Measurements from ENCODE around the gene NOL4L. TPM values are rescaled to one million over a fixed set of nuclear protein-coding genes. Genes with fewer than 3 reads are reported as not detected.
A peak's percentile ranks its signal among the peaks of the same experiment; 100 is the strongest.

Gene NOL4L, protein sequence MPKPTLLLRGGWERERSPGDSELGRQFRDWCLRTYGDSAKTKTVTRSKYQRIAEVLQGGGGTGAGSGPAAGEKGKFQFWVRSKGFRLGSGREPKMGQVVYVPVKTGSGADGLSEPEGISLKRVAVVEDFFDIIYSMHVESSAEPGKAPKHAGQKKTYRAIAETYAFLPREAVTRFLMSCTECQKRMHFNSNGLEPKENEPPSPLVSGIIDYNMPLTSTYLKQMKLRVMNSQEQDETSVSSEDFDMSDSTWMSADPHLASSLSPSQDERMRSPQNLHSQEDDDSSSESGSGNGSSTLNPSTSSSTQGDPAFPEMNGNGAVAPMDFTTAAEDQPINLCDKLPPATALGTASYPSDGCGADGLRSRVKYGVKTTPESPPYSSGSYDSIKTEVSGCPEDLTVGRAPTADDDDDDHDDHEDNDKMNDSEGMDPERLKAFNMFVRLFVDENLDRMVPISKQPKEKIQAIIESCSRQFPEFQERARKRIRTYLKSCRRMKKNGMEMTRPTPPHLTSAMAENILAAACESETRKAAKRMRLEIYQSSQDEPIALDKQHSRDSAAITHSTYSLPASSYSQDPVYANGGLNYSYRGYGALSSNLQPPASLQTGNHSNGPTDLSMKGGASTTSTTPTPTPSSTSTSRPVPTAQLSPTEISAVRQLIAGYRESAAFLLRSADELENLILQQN
- polyA plus RNA-seq (2011; rRNA removed) (9.5 and 10.2 TPM in 2 replicates), polyA plus RNA-seq (2017; fragmentation: RNase III; extraction: RNeasy Plus Mini Kit Qiagen cat#74134 plus additional on column Dnase treatment) (11.8 to 13.8 TPM (median 11.8 TPM) in 3 replicates), polyA minus RNA-seq (2011; rRNA and poly(A)+ RNA removed) (10.0 and 15.0 TPM in 2 replicates)
- 13.2 and 16.4 TPM in 2 replicates for polyA plus RNA-seq (2012; cell fraction: cytosol; rRNA removed)
- 27.6 and 32.9 TPM in 2 replicates for polyA plus RNA-seq (2012; cell fraction: nucleus; rRNA removed)

DNA sequence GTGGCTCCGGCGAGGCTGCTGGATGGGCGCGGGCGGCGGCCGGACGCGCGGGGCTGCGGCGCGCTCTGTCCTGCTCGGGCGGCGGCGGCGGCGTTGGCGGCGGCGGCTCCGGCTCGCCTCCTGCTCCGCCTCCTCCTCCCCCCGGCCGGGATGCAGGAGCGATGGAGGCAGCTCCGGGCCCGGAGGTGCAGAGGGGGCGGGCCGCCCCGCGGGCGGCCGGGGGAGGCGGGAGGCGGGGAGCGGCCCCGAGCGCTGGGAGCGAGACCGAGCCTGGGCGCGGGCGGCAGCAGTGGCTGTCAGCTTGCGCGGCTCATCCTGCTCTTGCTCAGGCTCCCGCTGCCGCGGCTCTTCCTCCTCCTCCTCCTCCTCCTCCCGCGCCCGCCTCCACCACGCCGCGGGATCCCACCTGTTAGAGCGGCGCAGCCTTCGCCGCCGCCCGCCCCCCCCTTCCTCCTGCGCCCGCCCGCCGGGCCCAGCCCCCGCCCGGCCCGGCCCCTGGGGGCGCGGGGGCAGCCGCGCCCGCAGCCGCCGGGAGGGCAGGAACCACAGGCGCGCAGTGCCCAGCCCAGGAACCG lies at the start of gene NOL4L:
Gene NOL4L (minus strand): TSS at position 323 of the 575 bp plus-strand sequence. CDS start 443 bp downstream, outside the sequence.
- ChIA-PET CTCF (no interaction called here), POLR2A (no interaction called here)
- Histone ChIP-seq H3K27ac (peak within 1 kb of the TSS; percentile 66 to 92), H3K4me2 (peak within 1 kb of the TSS; percentile 99), H3K9me3 (no peaks in the 10 kb centered on the region), H3K4me3 (peak within 1 kb of the TSS; percentile 61), H3K4me1 (peaks cover 11% of the 10 kb centered on the region; the same call in 1 of the 3 replicates)
- ATAC-seq: peak; percentile 11 to 36; a peak in 4 of 6 replicates
- no peak for FAIRE-seq
- no CpG with 5 or more reads among the region's 80 CpGs for WGBS (ENCODE audit: missing lambda C conversion rate)
- TF ChIP-seq, protein P1, sequence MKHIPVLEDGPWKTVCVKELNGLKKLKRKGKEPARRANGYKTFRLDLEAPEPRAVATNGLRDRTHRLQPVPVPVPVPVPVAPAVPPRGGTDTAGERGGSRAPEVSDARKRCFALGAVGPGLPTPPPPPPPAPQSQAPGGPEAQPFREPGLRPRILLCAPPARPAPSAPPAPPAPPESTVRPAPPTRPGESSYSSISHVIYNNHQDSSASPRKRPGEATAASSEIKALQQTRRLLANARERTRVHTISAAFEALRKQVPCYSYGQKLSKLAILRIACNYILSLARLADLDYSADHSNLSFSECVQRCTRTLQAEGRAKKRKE (CRISPR knock-in tag; IDR thresholded peaks at IDR 0.05; ENCODE audit: low read depth): no peak
- TF ChIP-seq MYC (IDR thresholded peaks at IDR 0.05; ENCODE audit: borderline replicate concordance, low read length): no peak
- TF ChIP-seq ESRRA (IDR thresholded peaks at IDR 0.05; ENCODE audit: borderline replicate concordance, low read length): no peak
- no peak for TF ChIP-seq CBX2 (IDR thresholded peaks at IDR 0.05; ENCODE audit: borderline replicate concordance, low read depth)
- no peak for TF ChIP-seq RFX5 (IDR thresholded peaks at IDR 0.05)
- no peak for TF ChIP-seq NPAS2 (CRISPR knock-in tag; IDR thresholded peaks at IDR 0.05; ENCODE audit: borderline replicate concordance)
- no peak for TF ChIP-seq FOXS1 (CRISPR knock-in tag; IDR thresholded peaks at IDR 0.05)
- TF ChIP-seq HEYL (CRISPR knock-in tag; IDR thresholded peaks at IDR 0.05): no peak
- TF ChIP-seq TP53 (CRISPR knock-in tag; IDR thresholded peaks at IDR 0.05): no peak
- TF ChIP-seq HDAC2 (IDR thresholded peaks at IDR 0.05): no peak
- no peak for TF ChIP-seq HOXB13 (CRISPR knock-in tag; IDR thresholded peaks at IDR 0.05; ENCODE audit: low read depth)
- no peak for TF ChIP-seq CHD4 (IDR thresholded peaks at IDR 0.05; ENCODE audit: borderline replicate concordance)
- TF ChIP-seq EHF (CRISPR knock-in tag; IDR thresholded peaks at IDR 0.05): no peak
- TF ChIP-seq JUNB (IDR thresholded peaks at IDR 0.05): no peak
- TF ChIP-seq ZSCAN20 (CRISPR knock-in tag; IDR thresholded peaks at IDR 0.05): no peak
- TF ChIP-seq HOXA7 (CRISPR knock-in tag; IDR thresholded peaks at IDR 0.05): no peak
- TF ChIP-seq RNF2 (IDR thresholded peaks at IDR 0.05; ENCODE audit: borderline replicate concordance, low read depth): no peak
- DNase-seq (ENCODE audit: low read depth in 1 of 2, low spot score in 1 of 2): no peak

DNA sequence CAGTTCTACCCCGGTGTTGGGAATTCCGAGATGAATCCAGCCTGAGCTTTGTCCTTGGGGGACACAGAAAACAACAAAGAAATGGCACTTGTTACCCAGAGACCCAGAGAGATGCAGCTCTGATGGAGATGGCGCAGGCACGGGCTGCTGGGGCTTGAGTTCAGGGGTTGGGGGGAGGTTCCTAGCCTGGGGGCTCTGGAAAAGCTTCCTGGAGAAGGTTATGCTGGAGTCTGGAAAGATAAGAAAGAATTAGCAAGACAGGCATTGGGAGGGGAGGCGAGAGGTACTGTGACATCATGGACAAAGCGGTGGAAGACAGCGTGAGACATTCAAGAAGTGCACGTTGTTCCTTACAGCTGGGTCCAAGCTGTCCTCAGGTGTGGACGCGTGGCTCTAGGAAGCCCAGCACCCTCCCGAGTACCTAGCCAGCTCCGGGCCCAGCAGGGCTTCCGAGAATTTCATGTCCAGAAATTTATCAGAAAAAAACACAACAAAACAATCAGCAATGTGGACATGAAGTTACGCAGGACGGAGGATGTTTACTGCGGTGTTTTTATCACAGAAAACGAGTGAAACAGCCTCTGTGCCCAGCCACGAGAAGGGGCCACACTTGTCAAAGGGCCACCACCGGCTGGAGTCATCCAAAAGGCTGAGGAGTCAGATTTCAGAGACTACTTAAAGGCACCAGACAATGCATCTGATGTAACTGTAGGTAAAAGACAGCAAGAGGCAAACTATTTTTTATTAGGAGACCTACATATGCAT lies 49.1 kb upstream of the NOL4L start:
- Histone ChIP-seq H3K27ac (0 out of 6 replicates have a peak overlapping the region, but pooled peaks of 1 of the 2 experiments have one; percentile 20), H3K9me3 (no peaks in the 10 kb centered on the region), H3K4me1 (peaks cover 2% of the 10 kb centered on the region), H3K4me3 (no peak overlapping the region), H3K4me2 (no peak overlapping the region)
- no peak for TF ChIP-seq CHD4 (IDR thresholded peaks at IDR 0.05; ENCODE audit: borderline replicate concordance)
- TF ChIP-seq, protein P2, sequence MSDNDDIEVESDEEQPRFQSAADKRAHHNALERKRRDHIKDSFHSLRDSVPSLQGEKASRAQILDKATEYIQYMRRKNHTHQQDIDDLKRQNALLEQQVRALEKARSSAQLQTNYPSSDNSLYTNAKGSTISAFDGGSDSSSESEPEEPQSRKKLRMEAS (IDR thresholded peaks at IDR 0.05): no peak
- WGBS (ENCODE audit: missing lambda C conversion rate): 59% methylated on average over 19 of the region's 19 CpGs
- ATAC-seq: no peak
- no peak for FAIRE-seq
- ChIA-PET CTCF (interaction anchor here (0.9 to 2.8 kb wide), 3 partner anchors 13 to 112 kb away, joined by 3 to 9 read pairs (median 3); no protein-coding TSS in a partner anchor), POLR2A (no interaction called here)
- no peak for DNase-seq (ENCODE audit: low read depth in 1 of 2, low spot score in 1 of 2)
